PC-3 (cell line): Measurements from ENCODE around the gene ASPA. TPM values are rescaled to one million over a fixed set of nuclear protein-coding genes. Genes with fewer than 3 reads are reported as not detected.

Experiments
- ATAC-seq: fragments of 200-7000 bp; cut with Tn5 transposase; 2 replicates; pipeline ENCODE4 v1.9.1; 2020; ENCODE audit warnings: mild to moderate bottlenecking, moderate library complexity
- BruUV-seq: library from RNA; stranded (reverse); fragments of 400-500 nt; replicated peaks from 2 replicates; lab custom pipeline; 2021; lab: Mats Ljungman, UMichigan
- CTCF ChIA-PET: fragments of 300-600 bp; sonication (Branson Sonifier 250); formaldehyde crosslinking; loops from one replicate; lab custom pipeline; 2022; ENCODE audit warnings: antibody characterized with exemption; lab: Charles Lee
- POLR2A ChIA-PET: fragments of 300-600 bp; sonication (Branson Sonifier 250); formaldehyde crosslinking; loops from one replicate; lab custom pipeline; 2022; ENCODE audit warnings: antibody characterized with exemption; ENCODE audit not compliant: unreplicated experiment; lab: Charles Lee
- DNase-seq: peaks from one replicate; pipeline ENCODE4 v3.0.0-alpha.2; 2015
- H2AFZ ChIP-seq: fragments of 300-600 bp; sonication (generic); 2 replicates; pipeline ENCODE4 v1.6.0; 2016; ENCODE audit warnings: antibody characterized with exemption, low read length
- H3F3A ChIP-seq: fragments of 300-600 bp; sonication (generic); one replicate; pipeline ENCODE4 v1.6.0; 2017; ENCODE audit warnings: antibody characterized with exemption, low read length, control low read depth, mild to moderate bottlenecking; ENCODE audit not compliant: unreplicated experiment
- H3K27ac ChIP-seq: fragments of 300-600 bp; sonication (generic); 2 replicates; pipeline ENCODE4 v1.5.1; 2016; ENCODE audit warnings: mild to moderate bottlenecking, low read length
- H3K27me3 ChIP-seq: fragments of 300-600 bp; sonication (generic); 2 replicates; pipeline ENCODE4 v1.6.1; 2016; ENCODE audit warnings: low read length, mixed read lengths
- H3K36me3 ChIP-seq: fragments of 300-600 bp; sonication (generic); 2 replicates; pipeline ENCODE4 v1.6.1; 2016; ENCODE audit warnings: low read depth, mixed run types, low read length, mixed read lengths
- H3K4me1 ChIP-seq: fragments of 300-600 bp; sonication (generic); 2 replicates; pipeline ENCODE4 v1.5.1; 2016; ENCODE audit warnings: low read length; ENCODE audit not compliant: insufficient read depth
- H3K4me2 ChIP-seq: fragments of 300-600 bp; sonication (generic); 2 replicates; pipeline ENCODE4 v1.6.0; 2016; ENCODE audit warnings: low read length
- H3K4me3 ChIP-seq: fragments of 300-600 bp; sonication (generic); 2 replicates; pipeline ENCODE4 v1.5.1; 2016; ENCODE audit warnings: mild to moderate bottlenecking, low read length, mixed read lengths
- H3K79me2 ChIP-seq: fragments of 300-600 bp; sonication (generic); 2 replicates; pipeline ENCODE4 v1.6.1; 2017; ENCODE audit warnings: low read length, mixed read lengths
- H3K9ac ChIP-seq: fragments of 300-600 bp; sonication (generic); 2 replicates; pipeline ENCODE4 v1.6.0; 2016; ENCODE audit warnings: mild to moderate bottlenecking, low read length
- H3K9me2 ChIP-seq: fragments of 300-600 bp; sonication (generic); replicated peaks from 2 replicates; pipeline ENCODE4 v1.6.1; 2016; ENCODE audit warnings: mixed run types, low read length, mixed read lengths
- H3K9me3 ChIP-seq: fragments of 300-600 bp; sonication (generic); 2 replicates; pipeline ENCODE4 v1.6.1; 2016; ENCODE audit warnings: low read length, mixed read lengths
- H4K20me1 ChIP-seq: fragments of 300-600 bp; sonication (generic); 2 replicates; pipeline ENCODE4 v1.6.1; 2016; ENCODE audit warnings: low read length, mixed read lengths
- EZH2 ChIP-seq: fragments of 300-600 bp; sonication (generic); IDR thresholded peaks from one replicate; pipeline ENCODE4 v1.6.1; 2017; ENCODE audit warnings: antibody characterized with exemption, mild to moderate bottlenecking, low read length; ENCODE audit not compliant: unreplicated experiment
- EZH2phosphoT487 ChIP-seq: fragments of 300-600 bp; sonication (generic); IDR thresholded peaks from 2 replicates; pipeline ENCODE4 v1.6.1; 2018; ENCODE audit warnings: mild to moderate bottlenecking, antibody characterized with exemption, low read length, borderline replicate concordance
- intact Hi-C: fragments of 100-400 bp; cut with micrococcal nuclease; formaldehyde crosslinking; loops from 2 replicates; pipeline ENCODE4 v1.9.0; 2023
- total RNA-seq: library from RNA; depleted of rRNA; stranded (reverse); fragments of >200 nt; gene quantifications from 2 replicates; pipeline ENCODE4 v1.2.3, GENCODE V29; 2014
- TF ChIP-seq, protein P1 (sequence below): fragments of 300-600 bp; sonication (generic); conservative IDR thresholded peaks from 2 replicates; pipeline ENCODE4 v1.5.1; 2017; ENCODE audit warnings: antibody characterized with exemption, low read depth, mild to moderate bottlenecking, low read length

The ASPA gene
- total RNA-seq, 1 experiment from 2014 or later = not detected

DNA sequence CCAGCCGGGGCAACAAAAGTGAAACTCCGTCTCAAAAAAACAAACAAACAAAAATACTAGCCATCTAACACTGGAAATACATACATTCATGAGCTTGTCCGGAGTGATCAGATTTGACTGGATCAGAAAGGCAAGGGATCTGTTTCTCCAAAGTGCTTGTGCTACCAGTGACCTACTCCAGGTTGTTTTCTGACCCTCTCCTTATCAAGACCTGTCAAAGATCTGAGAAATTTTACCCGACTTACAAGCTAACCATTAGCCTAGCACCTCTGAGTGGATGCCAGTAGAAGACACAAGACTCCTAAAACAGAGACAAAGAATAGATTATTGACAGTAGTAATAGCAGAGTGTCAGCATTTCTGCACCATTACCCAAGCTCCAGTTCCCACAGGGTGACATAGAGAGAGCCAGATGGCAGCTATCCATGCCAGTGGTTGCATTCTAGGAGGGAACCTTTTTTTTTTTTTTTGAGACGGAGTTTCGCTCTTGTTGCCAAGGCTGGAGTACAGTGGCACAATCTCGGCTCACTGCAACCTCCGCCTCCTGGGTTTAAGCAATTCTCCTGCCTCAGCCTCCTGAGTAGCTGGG, 9.8 kb downstream of the ASPA start:
- H3K79me2 ChIP-seq = no peaks in the 10 kb centered on the region
- no peak overlapping the region for H3K9ac ChIP-seq
- no peaks in the 10 kb centered on the region for H4K20me1 ChIP-seq
- no peak overlapping the region for H2AFZ ChIP-seq
- H3F3A ChIP-seq = no peaks in the 10 kb centered on the region
- ATAC-seq (no peak), DNase-seq (no peak)
- no peaks in the 10 kb centered on the region for H3K4me1 ChIP-seq
- no peaks in the 10 kb centered on the region for H3K9me2 ChIP-seq
- H3K27me3 ChIP-seq = peaks cover 49% of the 10 kb centered on the region
- no peak overlapping the region for H3K27ac ChIP-seq
- H3K9me3 ChIP-seq = no peaks in the 10 kb centered on the region
- POLR2A ChIA-PET = no interaction called here
- intact Hi-C loops = no loop called here
- no peaks in the 10 kb centered on the region for H3K36me3 ChIP-seq
- CTCF ChIA-PET = no interaction called here
- TF ChIP-seq, protein P1, sequence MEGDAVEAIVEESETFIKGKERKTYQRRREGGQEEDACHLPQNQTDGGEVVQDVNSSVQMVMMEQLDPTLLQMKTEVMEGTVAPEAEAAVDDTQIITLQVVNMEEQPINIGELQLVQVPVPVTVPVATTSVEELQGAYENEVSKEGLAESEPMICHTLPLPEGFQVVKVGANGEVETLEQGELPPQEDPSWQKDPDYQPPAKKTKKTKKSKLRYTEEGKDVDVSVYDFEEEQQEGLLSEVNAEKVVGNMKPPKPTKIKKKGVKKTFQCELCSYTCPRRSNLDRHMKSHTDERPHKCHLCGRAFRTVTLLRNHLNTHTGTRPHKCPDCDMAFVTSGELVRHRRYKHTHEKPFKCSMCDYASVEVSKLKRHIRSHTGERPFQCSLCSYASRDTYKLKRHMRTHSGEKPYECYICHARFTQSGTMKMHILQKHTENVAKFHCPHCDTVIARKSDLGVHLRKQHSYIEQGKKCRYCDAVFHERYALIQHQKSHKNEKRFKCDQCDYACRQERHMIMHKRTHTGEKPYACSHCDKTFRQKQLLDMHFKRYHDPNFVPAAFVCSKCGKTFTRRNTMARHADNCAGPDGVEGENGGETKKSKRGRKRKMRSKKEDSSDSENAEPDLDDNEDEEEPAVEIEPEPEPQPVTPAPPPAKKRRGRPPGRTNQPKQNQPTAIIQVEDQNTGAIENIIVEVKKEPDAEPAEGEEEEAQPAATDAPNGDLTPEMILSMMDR = no peak
- TF ChIP-seq EZH2 = no peak
- TF ChIP-seq EZH2phosphoT487 = no peak
- H3K4me2 ChIP-seq = no peak overlapping the region
- no TSS peak for BruUV-seq
- no peak overlapping the region for H3K4me3 ChIP-seq

DNA sequence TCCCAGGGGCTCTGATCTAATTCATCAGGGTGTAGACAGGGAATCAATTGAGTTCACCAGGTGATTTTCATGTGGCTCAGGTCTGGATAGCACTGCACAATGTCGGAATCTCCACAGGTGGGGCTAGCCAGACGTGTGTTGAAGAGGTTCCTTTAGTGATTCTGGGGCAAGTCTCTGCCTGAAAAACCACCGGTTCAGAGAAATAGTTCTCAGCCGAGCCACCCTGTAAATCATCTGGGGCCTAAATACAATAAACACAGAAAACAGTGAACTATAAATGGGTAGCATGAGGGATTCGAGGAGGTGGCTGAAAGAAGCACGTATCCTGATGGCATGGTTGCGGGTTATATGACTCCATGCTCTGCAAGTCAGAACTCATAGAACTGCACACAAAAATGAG, 21.3 kb downstream of the ASPA start:
- Histone ChIP-seq H3K4me2 (no peak overlapping the region), H3K79me2 (no peaks in the 10 kb centered on the region), H3K4me3 (no peak overlapping the region), H3K27ac (no peak overlapping the region), H3K36me3 (no peaks in the 10 kb centered on the region), H3K9me2 (no peaks in the 10 kb centered on the region), H3K4me1 (no peaks in the 10 kb centered on the region), H3K27me3 (peaks cover 21% of the 10 kb centered on the region), H3F3A (no peaks in the 10 kb centered on the region), H2AFZ (no peak overlapping the region), H3K9ac (no peak overlapping the region), H4K20me1 (no peaks in the 10 kb centered on the region), H3K9me3 (no peaks in the 10 kb centered on the region)
- intact Hi-C loops = no loop called here
- no peak for TF ChIP-seq EZH2phosphoT487
- no peak for TF ChIP-seq EZH2
- TF ChIP-seq, protein P1 = no peak
- CTCF ChIA-PET = no interaction called here
- ATAC-seq (no peak), DNase-seq (no peak)
- BruUV-seq = no TSS peak
- POLR2A ChIA-PET = interaction anchor here (0.6 kb wide), 1 partner anchor 22 kb away, joined by 5 read pairs; no protein-coding TSS in a partner anchor

DNA sequence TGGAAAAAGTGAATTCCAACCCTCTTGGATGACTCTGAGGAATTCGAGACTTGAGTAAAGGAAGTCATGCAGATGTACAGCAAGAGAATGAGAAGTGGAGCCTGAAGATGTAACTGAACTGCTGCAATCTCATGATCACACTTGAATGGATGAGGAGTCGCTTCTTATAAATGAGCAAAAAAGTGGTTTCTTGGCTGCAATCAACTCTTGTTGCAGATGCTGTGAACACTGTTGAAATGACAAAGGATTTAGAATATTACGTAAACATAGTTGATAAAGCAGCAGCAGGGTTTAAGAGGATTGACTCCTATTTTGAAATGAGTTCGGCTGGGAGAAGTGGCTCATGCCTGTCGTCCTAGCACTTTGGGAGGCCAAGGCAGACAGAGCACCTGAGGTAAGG, 25.5 kb downstream of the ASPA start:
- Histone ChIP-seq H3K9ac (no peak overlapping the region), H2AFZ (no peak overlapping the region), H3K27ac (no peak overlapping the region), H3K36me3 (no peaks in the 10 kb centered on the region), H3K9me3 (no peaks in the 10 kb centered on the region), H3K4me3 (no peak overlapping the region), H4K20me1 (no peaks in the 10 kb centered on the region), H3K27me3 (peaks cover 2% of the 10 kb centered on the region; the same call in 1 of the 2 replicates), H3K4me1 (no peaks in the 10 kb centered on the region), H3K9me2 (no peaks in the 10 kb centered on the region), H3F3A (no peaks in the 10 kb centered on the region), H3K79me2 (no peaks in the 10 kb centered on the region), H3K4me2 (no peak overlapping the region)
- POLR2A ChIA-PET = no interaction called here
- TF ChIP-seq EZH2phosphoT487 (no peak), EZH2 (no peak)
- TF ChIP-seq, protein P1 = no peak
- DNase-seq = no peak
- ATAC-seq = no peak
- CTCF ChIA-PET = no interaction called here
- no TSS peak for BruUV-seq
- intact Hi-C loops = no loop called here
